ENCODE measurements around the gene SMS. TPM values are rescaled to one million over a fixed set of nuclear protein-coding genes. Genes with fewer than 3 reads are reported as not detected.
A peak's percentile ranks its signal among the peaks of the same experiment; 100 is the strongest.

The SMS gene
- total and polyA plus RNA-seq, 9 donors = 52.8 to 204 (median 90.8) TPM

- H3K4me1 ChIP-seq (ENCODE audit: insufficient read depth) = peaks cover 1% of the 10 kb centered on the region
- H3K9me3 ChIP-seq = no peaks in the 10 kb centered on the region
- TF ChIP-seq POLR2A (IDR thresholded peaks at IDR 0.05) (no peak), CTCF (IDR thresholded peaks at IDR 0.05) (no peak), EP300 (IDR thresholded peaks at IDR 0.05) (no peak)
- H3K27ac ChIP-seq = peak overlapping the region in 1 of 2 donors; percentile 73
- 10 to 21% (median 15%) methylated on average over 6 of the region's 6 CpGs for WGBS, 3 donors
- H3K36me3 ChIP-seq = no peaks in the 10 kb centered on the region
- no peak overlapping the region for H3K4me3 ChIP-seq
- H3K27me3 ChIP-seq = no peaks in the 10 kb centered on the region
- intact Hi-C loops (cut with DNase I) = no loop called here
- DNase-seq = no peak
Measured at GRCh38 chrX:21926527-21927278, 13.8 kb upstream of the SMS start.

DNA sequence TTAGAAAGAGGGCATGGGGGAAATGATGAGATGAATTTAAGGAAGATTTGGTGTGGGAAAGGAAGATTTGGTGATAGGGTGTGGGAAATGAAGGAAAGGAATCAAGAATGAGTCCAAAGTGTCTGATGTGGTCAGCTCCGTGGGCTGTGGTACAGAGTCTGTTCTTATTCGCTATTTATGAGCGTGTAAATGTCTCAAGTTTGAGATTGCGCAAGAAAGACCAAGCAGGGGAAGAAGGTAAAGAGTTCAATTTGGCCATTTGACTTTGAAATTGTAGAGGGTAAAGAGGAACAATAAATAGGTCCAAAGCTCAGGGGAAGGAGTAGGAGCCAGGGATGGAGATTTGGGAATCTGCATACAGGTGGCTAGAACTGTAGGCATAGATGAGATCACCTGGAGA lies 11.3 kb upstream of the SMS start:
- TF ChIP-seq CTCF (IDR thresholded peaks at IDR 0.05) = no peak
- no peak for TF ChIP-seq POLR2A (IDR thresholded peaks at IDR 0.05)
- TF ChIP-seq EP300 (IDR thresholded peaks at IDR 0.05) = no peak
- intact Hi-C loops (cut with DNase I) = no loop called here
- peaks cover 1% of the 10 kb centered on the region for H3K4me1 ChIP-seq (ENCODE audit: insufficient read depth)
- DNase-seq = no peak
- H3K27me3 ChIP-seq = no peaks in the 10 kb centered on the region
- 87 to 89% (median 87%) methylated on average over 4 of the region's 4 CpGs for WGBS, 3 donors
- H3K9me3 ChIP-seq = no peaks in the 10 kb centered on the region
- H3K36me3 ChIP-seq = no peaks in the 10 kb centered on the region
- no peak overlapping the region for H3K4me3 ChIP-seq
- no peak overlapping the region for H3K27ac ChIP-seq

DNA sequence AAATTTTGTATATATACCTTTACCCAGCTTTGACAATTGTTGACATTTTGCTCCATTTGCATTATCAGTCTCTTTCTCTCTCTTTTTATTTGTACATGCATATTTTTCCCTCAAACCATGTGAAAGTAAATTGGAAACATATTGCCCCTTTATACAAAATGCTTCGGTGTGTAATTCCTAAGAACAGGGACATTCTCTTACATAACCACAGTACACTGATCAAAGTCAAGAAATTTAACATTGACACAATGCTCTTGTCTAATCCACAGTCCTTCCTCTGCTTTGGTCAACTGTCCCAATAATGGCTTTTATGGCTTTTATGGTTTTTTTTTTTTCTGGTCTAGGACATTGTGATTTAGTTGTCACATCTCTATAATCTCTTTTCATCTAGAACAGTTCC lies 9.5 kb upstream of the SMS start:
- 73 to 79% (median 75%) methylated on average over 1 of the region's 1 CpG for WGBS, 3 donors
- no peak overlapping the region for H3K4me3 ChIP-seq
- H3K27me3 ChIP-seq = no peaks in the 10 kb centered on the region
- no peak overlapping the region for H3K27ac ChIP-seq
- no peak for TF ChIP-seq POLR2A (IDR thresholded peaks at IDR 0.05)
- no peak for TF ChIP-seq EP300 (IDR thresholded peaks at IDR 0.05)
- TF ChIP-seq CTCF (IDR thresholded peaks at IDR 0.05) = no peak
- no peaks in the 10 kb centered on the region for H3K9me3 ChIP-seq
- H3K36me3 ChIP-seq = no peaks in the 10 kb centered on the region
- H3K4me1 ChIP-seq (ENCODE audit: insufficient read depth) = peaks cover 1% of the 10 kb centered on the region
- intact Hi-C loops (cut with DNase I) = loop anchor here in 1 of 4 donors (5.0 kb wide), 1 partner anchor 1221 kb away; no protein-coding TSS in a partner anchor
- no peak for DNase-seq

GRCh38 chrX:21932292-21933002 lies 8.1 kb upstream of the SMS start:
- TF ChIP-seq POLR2A (IDR thresholded peaks at IDR 0.05) (no peak), CTCF (IDR thresholded peaks at IDR 0.05) (no peak), EP300 (IDR thresholded peaks at IDR 0.05) (no peak)

More at GRCh38 chrX:21932292-21933002, 8.1 kb upstream of the SMS start:
- Histone ChIP-seq H3K27ac (peak overlapping the region in 1 of 2 donors; percentile 50), H3K9me3 (no peaks in the 10 kb centered on the region), H3K36me3 (no peaks in the 10 kb centered on the region), H3K27me3 (no peaks in the 10 kb centered on the region), H3K4me1 (ENCODE audit: insufficient read depth) (peaks cover 1% of the 10 kb centered on the region), H3K4me3 (no peak overlapping the region)
- peak in 1 of 5 donors; percentile 39 for DNase-seq
- 36 to 50% (median 40%) methylated on average over 11 of the region's 11 CpGs for WGBS, 3 donors
- intact Hi-C loops (cut with DNase I) = loop anchor here in 1 of 4 donors (5.0 kb wide), 1 partner anchor 1220 kb away; no protein-coding TSS in a partner anchor
